GM23338 (cell line): Measurements from ENCODE around the gene GPT2.

Experiments used
- CREB1 ChIP-seq: fragments of 250-450 bp; sonication (Bioruptor Pico); IDR thresholded peaks from 2 replicates; pipeline ENCODE4 v1.5.0; 2020; ENCODE audit warnings: low read depth, mild to moderate bottlenecking, moderate library complexity
- EZH2 ChIP-seq: fragments of 200-600 bp; sonication (generic); IDR thresholded peaks from one replicate; pipeline ENCODE4 v1.8.0; 2017; ENCODE audit warnings: antibody characterized with exemption, mild to moderate bottlenecking, low read depth; ENCODE audit not compliant: unreplicated experiment
- EZH2phosphoT487 ChIP-seq: fragments of 200-600 bp; sonication (generic); IDR thresholded peaks from one replicate; pipeline ENCODE4 v1.8.1; 2018; ENCODE audit warnings: antibody characterized with exemption; ENCODE audit not compliant: unreplicated experiment
- JUNB ChIP-seq: IDR thresholded peaks from one replicate; pipeline ENCODE4 v1.6.1; 2016; ENCODE audit warnings: antibody characterized with exemption; ENCODE audit not compliant: unreplicated experiment
- POLR2AphosphoS5 ChIP-seq: IDR thresholded peaks from 2 replicates; pipeline ENCODE4 v1.6.1; 2016; ENCODE audit warnings: antibody characterized with exemption, low read depth
- STAT1 ChIP-seq: IDR thresholded peaks from one replicate; pipeline ENCODE4 v1.6.1; 2016; ENCODE audit warnings: antibody characterized with exemption; ENCODE audit not compliant: unreplicated experiment
- TF ChIP-seq, protein P1 (sequence below), 2 experiments: fragments of 200-600 bp in 1 of 2; sonication (generic) in 1 of 2; conservative IDR thresholded peaks; 2 replicates each; pipeline versions ENCODE4 v1.5.1 to v1.6.1; 2016 to 2017; ENCODE audit warnings: antibody characterized with exemption in 2 of 2, low read depth in 2 of 2, mild to moderate bottlenecking in 2 of 2, moderate library complexity in 1 of 2
- TF ChIP-seq, protein P2 (sequence below): IDR thresholded peaks from 2 replicates; pipeline ENCODE4 v1.6.1; 2016; ENCODE audit warnings: antibody characterized with exemption
- TF ChIP-seq, protein P3 (sequence below): IDR thresholded peaks from one replicate; pipeline ENCODE4 v1.6.1; 2018; ENCODE audit warnings: antibody characterized with exemption; ENCODE audit not compliant: unreplicated experiment

DNA sequence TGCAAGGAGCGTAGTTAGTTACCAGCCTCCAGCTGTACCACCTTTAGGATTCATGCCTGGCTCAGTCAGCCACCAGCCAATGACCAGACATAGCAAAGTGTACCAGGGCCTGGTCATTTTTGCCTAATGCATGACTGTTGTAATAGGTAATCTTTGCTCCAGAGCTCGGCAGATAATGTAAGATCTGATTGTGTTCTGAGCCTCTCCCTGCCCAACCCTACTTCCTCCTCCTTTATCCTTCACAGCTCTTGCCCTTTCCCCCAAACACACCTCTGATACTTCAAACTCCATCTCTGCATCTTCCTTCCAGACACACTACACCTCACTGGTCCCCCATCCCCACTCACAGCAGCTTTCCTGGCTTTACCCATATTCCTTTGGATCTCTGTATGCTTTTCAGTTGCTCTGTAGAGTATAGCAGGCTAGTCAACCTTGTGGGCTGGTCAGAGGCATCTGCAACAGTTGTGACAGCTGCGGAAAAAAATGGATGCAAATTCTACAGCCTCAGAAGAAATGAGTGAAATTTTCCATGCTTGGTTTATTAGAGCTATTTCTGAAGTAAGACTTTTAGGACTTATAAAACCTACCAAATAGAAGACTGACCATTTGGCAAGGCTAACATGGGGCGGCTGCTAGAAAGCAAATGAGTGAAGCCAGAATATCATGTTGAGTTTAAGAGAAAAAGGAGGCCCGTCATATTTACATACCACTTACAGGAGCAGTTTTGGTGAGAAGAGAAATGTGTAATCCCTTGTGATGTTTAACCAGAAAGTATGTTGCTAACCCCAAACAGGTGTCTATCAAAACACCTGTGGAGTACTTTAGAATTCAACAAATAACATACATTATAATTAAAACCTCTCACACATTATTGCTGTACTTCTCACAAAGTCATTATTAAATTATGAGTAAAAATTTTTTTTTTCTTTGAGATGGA is 33.3 kb upstream of the GPT2 start:
- TF ChIP-seq, protein P1, sequence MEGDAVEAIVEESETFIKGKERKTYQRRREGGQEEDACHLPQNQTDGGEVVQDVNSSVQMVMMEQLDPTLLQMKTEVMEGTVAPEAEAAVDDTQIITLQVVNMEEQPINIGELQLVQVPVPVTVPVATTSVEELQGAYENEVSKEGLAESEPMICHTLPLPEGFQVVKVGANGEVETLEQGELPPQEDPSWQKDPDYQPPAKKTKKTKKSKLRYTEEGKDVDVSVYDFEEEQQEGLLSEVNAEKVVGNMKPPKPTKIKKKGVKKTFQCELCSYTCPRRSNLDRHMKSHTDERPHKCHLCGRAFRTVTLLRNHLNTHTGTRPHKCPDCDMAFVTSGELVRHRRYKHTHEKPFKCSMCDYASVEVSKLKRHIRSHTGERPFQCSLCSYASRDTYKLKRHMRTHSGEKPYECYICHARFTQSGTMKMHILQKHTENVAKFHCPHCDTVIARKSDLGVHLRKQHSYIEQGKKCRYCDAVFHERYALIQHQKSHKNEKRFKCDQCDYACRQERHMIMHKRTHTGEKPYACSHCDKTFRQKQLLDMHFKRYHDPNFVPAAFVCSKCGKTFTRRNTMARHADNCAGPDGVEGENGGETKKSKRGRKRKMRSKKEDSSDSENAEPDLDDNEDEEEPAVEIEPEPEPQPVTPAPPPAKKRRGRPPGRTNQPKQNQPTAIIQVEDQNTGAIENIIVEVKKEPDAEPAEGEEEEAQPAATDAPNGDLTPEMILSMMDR (conservative IDR thresholded peaks at IDR 0.05; ENCODE audit: low read depth in 2 of 2) = no peak
- TF ChIP-seq, protein P2, sequence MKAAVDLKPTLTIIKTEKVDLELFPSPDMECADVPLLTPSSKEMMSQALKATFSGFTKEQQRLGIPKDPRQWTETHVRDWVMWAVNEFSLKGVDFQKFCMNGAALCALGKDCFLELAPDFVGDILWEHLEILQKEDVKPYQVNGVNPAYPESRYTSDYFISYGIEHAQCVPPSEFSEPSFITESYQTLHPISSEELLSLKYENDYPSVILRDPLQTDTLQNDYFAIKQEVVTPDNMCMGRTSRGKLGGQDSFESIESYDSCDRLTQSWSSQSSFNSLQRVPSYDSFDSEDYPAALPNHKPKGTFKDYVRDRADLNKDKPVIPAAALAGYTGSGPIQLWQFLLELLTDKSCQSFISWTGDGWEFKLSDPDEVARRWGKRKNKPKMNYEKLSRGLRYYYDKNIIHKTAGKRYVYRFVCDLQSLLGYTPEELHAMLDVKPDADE = no peak
- TF ChIP-seq CREB1 (no peak), JUNB (no peak), POLR2AphosphoS5 (no peak), EZH2phosphoT487 (no peak), EZH2 (no peak), STAT1 (no peak)
- TF ChIP-seq, protein P3, sequence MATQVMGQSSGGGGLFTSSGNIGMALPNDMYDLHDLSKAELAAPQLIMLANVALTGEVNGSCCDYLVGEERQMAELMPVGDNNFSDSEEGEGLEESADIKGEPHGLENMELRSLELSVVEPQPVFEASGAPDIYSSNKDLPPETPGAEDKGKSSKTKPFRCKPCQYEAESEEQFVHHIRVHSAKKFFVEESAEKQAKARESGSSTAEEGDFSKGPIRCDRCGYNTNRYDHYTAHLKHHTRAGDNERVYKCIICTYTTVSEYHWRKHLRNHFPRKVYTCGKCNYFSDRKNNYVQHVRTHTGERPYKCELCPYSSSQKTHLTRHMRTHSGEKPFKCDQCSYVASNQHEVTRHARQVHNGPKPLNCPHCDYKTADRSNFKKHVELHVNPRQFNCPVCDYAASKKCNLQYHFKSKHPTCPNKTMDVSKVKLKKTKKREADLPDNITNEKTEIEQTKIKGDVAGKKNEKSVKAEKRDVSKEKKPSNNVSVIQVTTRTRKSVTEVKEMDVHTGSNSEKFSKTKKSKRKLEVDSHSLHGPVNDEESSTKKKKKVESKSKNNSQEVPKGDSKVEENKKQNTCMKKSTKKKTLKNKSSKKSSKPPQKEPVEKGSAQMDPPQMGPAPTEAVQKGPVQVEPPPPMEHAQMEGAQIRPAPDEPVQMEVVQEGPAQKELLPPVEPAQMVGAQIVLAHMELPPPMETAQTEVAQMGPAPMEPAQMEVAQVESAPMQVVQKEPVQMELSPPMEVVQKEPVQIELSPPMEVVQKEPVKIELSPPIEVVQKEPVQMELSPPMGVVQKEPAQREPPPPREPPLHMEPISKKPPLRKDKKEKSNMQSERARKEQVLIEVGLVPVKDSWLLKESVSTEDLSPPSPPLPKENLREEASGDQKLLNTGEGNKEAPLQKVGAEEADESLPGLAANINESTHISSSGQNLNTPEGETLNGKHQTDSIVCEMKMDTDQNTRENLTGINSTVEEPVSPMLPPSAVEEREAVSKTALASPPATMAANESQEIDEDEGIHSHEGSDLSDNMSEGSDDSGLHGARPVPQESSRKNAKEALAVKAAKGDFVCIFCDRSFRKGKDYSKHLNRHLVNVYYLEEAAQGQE = no peak
